COR-L47 (cell line): Measurements from ENCODE around the gene ROBO1.
A peak's percentile ranks its signal among the peaks of the same experiment; 100 is the strongest.

ENCODE experiments used
- DNase-seq: peaks from one replicate; lab custom pipeline; 2025; lab: John Stamatoyannopoulos, UW

Gene ROBO1

GRCh38 chr3:78873641-78874040 is 894.2 kb downstream of the ROBO1 start:
- DNase-seq: no peak

GRCh38 chr3:78872195-78872594 is 895.6 kb downstream of the ROBO1 start:
- no peak for DNase-seq

GRCh38 chr3:78871048-78871447 is 896.8 kb downstream of the ROBO1 start:
- no peak for DNase-seq

- DNase-seq: no peak
Measured at GRCh38 chr3:78870484-78870883, 897.3 kb downstream of the ROBO1 start.

- DNase-seq: peak; percentile 59
Measured at GRCh38 chr3:78868570-78868969, 899.2 kb downstream of the ROBO1 start.

- peak; percentile 28 for DNase-seq
Measured at GRCh38 chr3:78867409-78868372, 900.1 kb downstream of the ROBO1 start.

- DNase-seq: no peak
Measured at GRCh38 chr3:78863306-78864203, 904.2 kb downstream of the ROBO1 start.

- DNase-seq: no peak
Measured at GRCh38 chr3:78861156-78861555, 906.6 kb downstream of the ROBO1 start.

GRCh38 chr3:78860567-78860966 is 907.2 kb downstream of the ROBO1 start:
- no peak for DNase-seq

- DNase-seq: no peak
Measured at GRCh38 chr3:78858910-78859309, 908.9 kb downstream of the ROBO1 start.

- DNase-seq: no peak
Measured at GRCh38 chr3:78858174-78858573, 909.6 kb downstream of the ROBO1 start.

GRCh38 chr3:78857494-78858111 is 910.2 kb downstream of the ROBO1 start:
- peak; percentile 41 for DNase-seq

GRCh38 chr3:78856164-78856563 is 911.6 kb downstream of the ROBO1 start:
- DNase-seq: no peak

GRCh38 chr3:78855190-78855589 is 912.6 kb downstream of the ROBO1 start:
- no peak for DNase-seq

GRCh38 chr3:78848392-78849288 is 919.2 kb downstream of the ROBO1 start:
- DNase-seq: no peak

- DNase-seq: no peak
Measured at GRCh38 chr3:78847603-78848002, 920.2 kb downstream of the ROBO1 start.

- DNase-seq: no peak
Measured at GRCh38 chr3:78847203-78847602, 920.6 kb downstream of the ROBO1 start.

- DNase-seq: no peak
Measured at GRCh38 chr3:78846718-78847117, 921.1 kb downstream of the ROBO1 start.

GRCh38 chr3:78845605-78846004 is 922.2 kb downstream of the ROBO1 start:
- no peak for DNase-seq

GRCh38 chr3:78844307-78844706 is 923.5 kb downstream of the ROBO1 start:
- DNase-seq: no peak

- DNase-seq: no peak
Measured at GRCh38 chr3:78839693-78840092, 928.1 kb downstream of the ROBO1 start.
